Renal pelvis (tissue), 4 donors: Measurements from ENCODE around the gene CD164L2. TPM values are rescaled to one million over a fixed set of nuclear protein-coding genes. Genes with fewer than 3 reads are reported as not detected.
"Not testable (repeated sequence)": the region's sequence is repeated elsewhere in the genome, so short reads cannot be mapped to it uniquely, and the experiment has no call there.

ENCODE experiments used
- DNase-seq: peaks from one replicate; pipeline ENCODE4 v3.0.0-alpha.2; 2013
- polyA plus RNA-seq, 3 donors: library from polyadenylated mRNA; unstranded; fragments of 120-200 nt; gene quantifications; one replicate each; pipeline ENCODE4 v1.2.1, GENCODE V29; 2013; ENCODE audit not compliant: insufficient read length in 3 of 3

CD164L2 gene
- polyA plus RNA-seq, 3 donors, result 0.21 to 0.47 (median 0.33) TPM

- not testable (repeated sequence) for DNase-seq
These were observed 22.6 kb upstream of the CD164L2 start for GRCh38 chr1:27405598-27406361.

- no peak for DNase-seq
These were observed 21.9 kb upstream of the CD164L2 start for GRCh38 chr1:27405074-27405473.

- DNase-seq, result no peak
These were observed 20.8 kb upstream of the CD164L2 start for GRCh38 chr1:27403931-27404330.

- no peak for DNase-seq
These were observed 20.1 kb upstream of the CD164L2 start for GRCh38 chr1:27403065-27403726.

- no peak for DNase-seq
These were observed 19.2 kb upstream of the CD164L2 start for GRCh38 chr1:27402349-27402754.

GRCh38 chr1:27400963-27401341, 17.8 kb upstream of the CD164L2 start:
- no peak for DNase-seq

- no peak for DNase-seq
These were observed 17.2 kb upstream of the CD164L2 start for GRCh38 chr1:27400082-27400962.

GRCh38 chr1:27399251-27400025, 16.3 kb upstream of the CD164L2 start:
- DNase-seq, result no peak

GRCh38 chr1:27398405-27399149, 15.4 kb upstream of the CD164L2 start:
- no peak for DNase-seq

GRCh38 chr1:27397749-27398148, 14.6 kb upstream of the CD164L2 start:
- no peak for DNase-seq

GRCh38 chr1:27397110-27397509, 14.0 kb upstream of the CD164L2 start:
- no peak for DNase-seq

- DNase-seq, result peak; percentile 70
These were observed 12.5 kb upstream of the CD164L2 start for GRCh38 chr1:27395441-27396195.

GRCh38 chr1:27394925-27395324, 11.8 kb upstream of the CD164L2 start:
- DNase-seq, result no peak

- no peak for DNase-seq
These were observed 11.1 kb upstream of the CD164L2 start for GRCh38 chr1:27394282-27394658.

- DNase-seq, result no peak
These were observed 10.6 kb upstream of the CD164L2 start for GRCh38 chr1:27393641-27394281.

- DNase-seq, result no peak
These were observed 9.9 kb upstream of the CD164L2 start for GRCh38 chr1:27392778-27393635.

GRCh38 chr1:27392096-27392777, 9.1 kb upstream of the CD164L2 start, which contains the start of gene GPR3:
GPR3 (plus strand) TSS chr1:27392622; CDS start chr1:27393799, 1,177 bp downstream.
- peak; percentile 85 for DNase-seq

GRCh38 chr1:27391511-27392095, 8.5 kb upstream of the CD164L2 start:
- DNase-seq, result no peak
